HL-60 (cell line): ENCODE data around the gene GRHL1.

ENCODE experiments used
- CTCF ChIP-seq: IDR thresholded peaks from one replicate; pipeline ENCODE4 v1.5.1; 2011; ENCODE audit warnings: low read length, control low read depth, inconsistent platforms; ENCODE audit not compliant: insufficient read depth
- POLR2AphosphoS5 ChIP-seq: IDR thresholded peaks from 2 replicates; pipeline ENCODE4 v1.6.1; 2012; ENCODE audit warnings: low read depth

- TF ChIP-seq CTCF (no peak), POLR2AphosphoS5 (no peak)
Measured at GRCh38 chr2:10002109-10002508, 50.6 kb downstream of the GRHL1 start.
